NCI-H69 (cell line): ENCODE results near the gene LRRC40.

Experiments used
- DNase-seq: peaks from one replicate; lab custom pipeline; 2025; lab: John Stamatoyannopoulos, UW

LRRC40 gene

GRCh38 chr1:70115315-70115714, 90.1 kb downstream of the LRRC40 start:
- no peak for DNase-seq

GRCh38 chr1:70112838-70113237, 92.5 kb downstream of the LRRC40 start:
- no peak for DNase-seq

GRCh38 chr1:70109241-70109640, 96.1 kb downstream of the LRRC40 start:
- DNase-seq = no peak

- DNase-seq = no peak
Observed at GRCh38 chr1:70103770-70104169, 101.6 kb downstream of the LRRC40 start.

- DNase-seq = no peak
Observed at GRCh38 chr1:70101774-70102173, 103.6 kb downstream of the LRRC40 start.

GRCh38 chr1:70101231-70101630, 104.1 kb downstream of the LRRC40 start:
- no peak for DNase-seq
